NCI-H2107 (cell line): ENCODE measurements around the gene GIPR.
"Not testable (repeated sequence)": the region's sequence is repeated elsewhere in the genome, so short reads cannot be mapped to it uniquely, and the experiment has no call there.

Experiments used
- DNase-seq: peaks from one replicate; lab custom pipeline; 2025; lab: John Stamatoyannopoulos, UW

Gene GIPR

DNA sequence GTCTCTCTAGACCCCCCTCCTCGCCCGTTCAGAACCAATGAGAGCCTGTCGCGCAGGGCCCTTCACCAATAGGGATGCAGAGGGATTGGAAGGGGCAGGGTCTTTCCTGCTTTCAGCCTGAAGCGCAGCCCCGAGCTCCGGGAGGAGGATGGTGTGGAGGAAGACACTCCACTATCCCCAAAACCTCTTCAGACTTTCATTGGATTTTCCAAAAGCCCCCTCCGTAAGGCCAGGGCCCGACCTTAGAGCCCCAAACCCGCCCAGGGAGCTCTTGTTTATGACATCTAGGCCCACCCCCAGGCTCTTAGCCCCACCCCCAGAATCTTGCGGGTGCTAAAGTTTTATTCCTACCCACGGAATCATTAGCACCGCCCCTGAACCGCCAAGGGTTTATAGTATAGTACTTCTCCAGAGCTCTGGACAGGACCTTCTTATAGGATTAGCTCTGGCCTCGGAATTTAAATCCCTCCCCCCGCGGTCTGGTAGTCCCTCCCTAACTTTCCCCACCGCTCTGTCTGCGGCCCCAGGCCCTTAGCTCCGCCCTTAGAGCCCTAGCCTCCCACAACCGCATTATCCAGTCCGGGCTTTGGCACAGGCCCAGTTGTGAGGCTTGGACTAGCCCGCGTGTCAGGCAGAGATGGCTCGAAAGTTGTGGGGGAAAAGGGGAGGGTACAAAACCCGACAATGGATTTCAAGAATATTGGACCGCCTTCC lies 22.2 kb upstream of the GIPR start:
- DNase-seq: no peak

DNA sequence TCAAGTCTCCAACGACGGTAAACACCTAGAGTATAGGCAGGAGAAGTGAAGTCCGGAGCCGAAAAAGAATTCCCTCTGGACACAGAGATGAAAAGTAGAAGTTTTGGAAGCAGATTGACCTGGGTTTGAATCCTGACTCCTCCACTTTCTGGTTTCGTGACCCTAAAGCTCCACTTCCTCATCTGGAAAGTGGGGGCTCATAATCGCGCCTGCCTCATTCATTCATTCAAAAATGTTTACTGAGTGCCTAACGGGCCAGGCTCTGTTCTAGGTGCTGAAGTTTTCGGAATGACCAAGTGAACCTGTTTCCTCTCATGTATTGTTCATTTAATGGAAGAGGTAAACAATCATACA lies 21.7 kb upstream of the GIPR start:
- no peak for DNase-seq

DNA sequence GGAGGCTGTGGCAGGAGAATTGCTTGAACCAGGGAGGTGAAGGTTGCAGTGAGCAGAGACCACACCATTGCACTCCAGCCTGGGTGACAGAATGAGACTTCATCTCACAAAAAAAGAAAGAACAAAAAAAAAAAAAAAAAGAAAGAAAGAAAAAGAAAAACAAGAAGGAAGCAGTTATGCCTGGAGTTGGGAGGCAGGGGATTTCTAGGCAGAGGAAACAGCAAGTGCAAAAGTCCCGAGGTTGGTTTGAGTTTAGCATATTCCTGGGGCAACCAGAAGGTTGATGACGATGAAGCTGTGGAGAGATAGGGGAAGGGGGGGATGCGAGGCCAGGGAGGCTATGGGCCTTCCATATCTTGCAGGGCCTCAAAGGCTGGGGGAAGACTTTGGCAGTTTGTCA lies 17.3 kb upstream of the GIPR start:
- DNase-seq: no peak

DNA sequence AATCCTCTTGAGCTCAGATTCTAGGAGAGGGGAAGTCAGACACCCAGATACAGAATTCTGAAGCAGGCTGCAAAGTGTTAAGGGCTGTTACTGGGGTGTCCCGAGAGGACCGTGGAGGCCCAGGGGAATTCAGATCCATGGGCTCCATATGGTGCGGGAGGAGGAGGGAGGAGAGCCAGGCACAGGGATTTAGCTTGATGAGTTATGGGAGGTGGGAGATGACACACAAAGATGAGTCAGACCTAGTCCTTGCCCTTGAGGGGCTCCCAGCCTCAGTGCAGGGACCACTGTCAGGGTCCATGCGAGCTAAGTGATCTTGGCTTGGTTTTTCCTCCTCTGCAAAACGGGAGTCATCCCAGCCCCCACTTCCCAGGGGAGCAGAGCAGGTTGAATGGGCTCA lies 14.4 kb upstream of the GIPR start:
- no peak for DNase-seq

DNA sequence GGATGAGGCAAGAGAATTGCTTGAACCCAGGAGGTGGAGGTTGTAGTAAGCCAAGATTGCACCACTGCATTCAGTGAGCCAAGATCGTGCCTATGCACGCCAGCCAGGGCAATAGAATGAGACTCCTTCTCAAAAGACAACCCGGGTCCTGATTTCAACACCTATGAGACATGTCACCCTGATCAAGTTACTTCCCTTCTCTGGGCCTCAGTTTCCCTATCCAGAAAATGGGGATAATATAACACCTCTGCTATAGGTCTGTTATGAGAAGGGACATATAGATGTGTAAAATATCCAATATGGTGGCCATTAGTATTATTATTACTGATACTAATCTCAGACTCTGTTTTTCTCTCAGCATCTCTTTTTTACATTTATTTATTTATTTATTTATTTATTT lies 12.9 kb upstream of the GIPR start:
- no peak for DNase-seq

DNA sequence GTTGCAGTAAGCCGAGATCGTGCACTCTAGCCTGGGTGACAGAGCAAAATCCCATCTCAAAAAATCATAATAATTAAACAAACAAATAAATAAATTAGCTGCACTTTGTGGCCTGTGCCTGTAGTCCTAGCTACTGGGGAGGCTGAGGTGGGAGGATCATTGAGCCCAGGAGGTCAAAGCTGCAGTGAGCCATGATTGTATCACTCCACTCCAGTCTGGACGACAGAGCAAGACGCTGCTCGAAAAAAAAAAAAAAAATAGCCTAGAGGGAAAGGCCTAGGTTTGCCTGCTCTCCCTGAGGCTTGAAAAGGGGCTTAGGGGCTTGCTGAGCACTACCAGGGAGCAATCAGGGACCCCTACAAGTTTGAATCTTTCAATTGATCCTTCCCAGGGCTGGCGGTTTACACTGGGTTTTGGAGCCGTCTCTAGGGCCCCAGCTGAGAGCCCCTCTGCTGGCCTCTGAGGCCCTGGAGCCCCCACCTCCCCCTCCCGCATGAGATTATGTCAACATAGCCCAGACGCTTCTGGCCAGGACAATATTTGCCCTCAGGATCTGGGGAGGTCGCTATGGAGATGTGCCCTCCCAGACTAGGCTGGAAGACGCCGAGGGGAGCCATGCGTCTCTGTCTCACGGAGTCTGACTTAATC lies 10.4 kb upstream of the GIPR start:
- no peak for DNase-seq

DNA sequence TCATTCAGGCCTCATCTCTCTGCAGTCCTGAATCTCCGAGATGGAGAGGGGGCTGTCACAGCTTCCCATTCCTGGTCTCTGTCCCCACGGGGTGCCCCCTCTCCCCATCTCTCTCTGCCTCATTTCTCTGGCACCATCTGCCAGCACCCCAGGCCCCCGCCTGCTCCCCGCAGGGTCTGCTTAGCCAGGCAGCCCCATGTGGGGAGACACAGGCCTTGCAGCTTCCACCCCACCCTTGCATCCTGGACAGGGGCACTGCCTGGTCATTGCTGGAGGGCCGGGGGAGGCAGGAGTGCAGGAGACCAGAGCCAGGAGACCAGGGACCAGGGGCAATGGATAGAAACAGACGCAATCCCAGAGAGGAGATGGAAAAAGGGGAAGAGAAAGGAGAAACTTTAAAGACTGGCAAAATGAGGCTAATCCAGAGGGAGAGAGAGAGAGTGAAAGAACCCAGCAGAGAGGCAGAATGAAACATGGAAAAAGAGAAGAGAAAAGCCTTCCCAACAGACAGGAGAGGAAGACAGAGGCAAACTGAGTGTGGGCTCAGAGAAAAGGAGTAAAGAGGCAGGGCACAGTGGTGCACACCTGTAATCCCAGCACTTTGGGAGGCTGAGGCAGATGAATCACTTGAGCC lies 8.8 kb upstream of the GIPR start:
- DNase-seq: no peak

DNA sequence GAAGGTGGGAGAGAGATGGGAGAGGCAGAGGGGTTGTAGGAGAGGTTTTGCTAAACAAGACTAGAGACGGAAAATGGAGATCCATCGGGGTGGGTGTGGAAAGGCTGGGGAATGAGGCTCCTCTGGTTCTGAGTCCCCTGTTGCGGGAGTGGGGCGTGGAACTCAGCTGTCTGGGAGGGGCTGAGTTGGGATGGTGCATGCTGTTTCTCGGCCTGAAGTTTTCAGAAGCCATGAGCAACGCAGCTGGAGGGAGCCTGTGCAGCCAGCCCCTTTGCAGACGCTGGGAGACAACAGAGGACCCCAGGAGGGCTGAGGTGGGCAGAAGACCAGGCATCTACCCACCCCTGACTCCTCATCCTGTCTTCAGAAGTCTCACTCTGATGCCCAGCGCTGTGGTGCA lies 7.4 kb upstream of the GIPR start:
- DNase-seq: no peak

DNA sequence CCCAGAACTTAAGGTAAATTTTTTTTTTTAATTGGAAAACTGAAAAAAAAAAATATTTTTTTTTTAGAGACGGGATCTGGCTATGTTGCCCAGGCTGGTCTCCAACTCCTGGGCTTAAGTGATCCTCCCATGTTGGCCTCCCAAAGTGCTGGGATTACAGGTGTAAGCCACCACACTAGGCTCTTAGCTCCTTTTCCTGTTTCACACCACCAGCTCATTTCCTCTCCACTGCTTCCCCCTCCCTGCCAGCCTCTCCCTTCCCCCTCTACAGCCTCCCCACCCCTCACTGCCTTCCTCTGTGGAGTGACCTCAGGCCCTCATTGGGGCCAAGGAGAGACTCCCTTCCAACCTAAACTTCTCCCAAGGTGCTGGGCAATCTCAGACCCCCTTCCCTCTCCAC lies 4.2 kb upstream of the GIPR start:
- no peak for DNase-seq

DNA sequence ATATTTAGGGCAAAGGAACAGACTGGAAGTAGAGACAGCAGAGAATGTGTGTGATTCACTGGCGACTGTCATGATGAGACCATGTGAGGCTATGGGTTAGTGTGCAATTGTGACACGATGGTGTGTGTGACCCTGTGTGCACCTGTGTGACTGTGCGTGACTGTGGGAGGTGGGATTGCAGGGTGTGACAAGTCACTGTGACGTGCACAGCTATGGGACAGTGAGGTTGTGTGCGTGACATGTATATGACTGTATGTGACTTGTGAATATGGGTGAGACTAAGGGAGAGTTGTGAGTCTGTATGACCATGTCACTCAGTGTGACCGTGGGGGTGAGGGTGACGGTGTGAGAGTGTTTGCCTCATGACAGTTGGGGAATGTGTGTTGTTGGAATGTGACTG lies 3.4 kb upstream of the GIPR start:
- no peak for DNase-seq

DNA sequence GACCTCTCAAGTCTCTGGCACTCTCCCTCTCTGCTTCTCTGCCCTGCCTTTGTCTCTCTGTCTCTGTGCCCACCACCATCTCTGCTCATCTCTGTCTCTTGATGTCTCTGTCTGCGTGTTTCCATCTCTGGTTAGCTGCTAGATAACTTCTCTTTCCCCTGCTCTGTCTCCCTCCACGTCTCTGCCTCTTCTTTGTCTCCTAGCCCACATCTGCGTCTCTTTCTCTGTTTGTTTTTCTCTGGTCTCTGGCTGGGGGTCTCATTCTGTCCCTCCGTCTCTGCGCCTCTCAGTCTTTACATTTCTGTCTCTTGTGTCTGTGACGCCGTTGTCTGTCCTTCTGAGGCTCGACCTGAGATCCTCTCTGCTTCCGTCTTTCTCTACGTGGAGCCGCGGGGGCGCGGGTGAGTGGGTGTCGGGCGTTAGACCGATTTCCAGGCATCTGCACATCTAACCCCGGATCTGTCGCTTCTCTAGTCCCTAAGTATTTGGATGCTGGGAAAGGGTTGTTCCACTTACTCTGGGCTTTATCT lies 386 bp downstream of the GIPR start:
- DNase-seq: no peak

DNA sequence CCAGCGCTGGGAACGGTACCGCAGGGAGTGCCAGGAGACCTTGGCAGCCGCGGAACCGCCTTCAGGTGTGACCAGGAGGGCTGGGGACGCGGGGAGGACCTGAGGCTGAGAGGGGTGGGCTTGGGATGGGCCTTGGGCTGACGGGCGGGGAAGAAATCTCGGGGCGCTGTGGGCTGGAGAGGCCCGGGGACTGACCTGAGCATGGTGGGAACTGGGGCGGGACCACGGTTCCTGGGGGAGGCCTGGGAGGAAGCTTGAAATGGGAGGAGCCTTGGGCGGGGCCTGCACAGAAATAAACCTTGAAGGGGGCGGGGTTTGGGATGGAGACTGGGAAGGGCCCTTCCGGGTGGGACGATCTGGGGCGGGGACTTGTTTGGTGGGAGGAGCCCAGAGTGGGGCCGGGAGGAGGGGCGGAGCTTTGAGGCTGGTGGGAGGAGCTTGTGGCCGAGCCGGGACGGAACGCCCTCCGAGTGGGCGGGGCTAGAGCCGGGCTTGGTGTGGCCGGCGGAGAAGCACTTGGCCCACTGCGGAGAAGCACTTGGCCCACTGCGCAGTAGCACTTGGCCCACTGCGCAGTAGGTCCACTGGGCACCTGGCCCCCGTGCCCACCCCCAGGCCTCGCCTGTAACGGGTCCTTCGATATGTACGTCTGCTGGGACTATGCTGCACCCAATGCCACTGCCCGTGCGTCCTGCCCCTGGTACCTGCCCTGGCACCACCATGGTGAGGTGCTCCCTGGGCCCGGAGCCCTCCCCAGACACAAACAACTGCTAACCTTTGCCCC lies 2.8 kb downstream of the GIPR start:
- DNase-seq: no peak

DNA sequence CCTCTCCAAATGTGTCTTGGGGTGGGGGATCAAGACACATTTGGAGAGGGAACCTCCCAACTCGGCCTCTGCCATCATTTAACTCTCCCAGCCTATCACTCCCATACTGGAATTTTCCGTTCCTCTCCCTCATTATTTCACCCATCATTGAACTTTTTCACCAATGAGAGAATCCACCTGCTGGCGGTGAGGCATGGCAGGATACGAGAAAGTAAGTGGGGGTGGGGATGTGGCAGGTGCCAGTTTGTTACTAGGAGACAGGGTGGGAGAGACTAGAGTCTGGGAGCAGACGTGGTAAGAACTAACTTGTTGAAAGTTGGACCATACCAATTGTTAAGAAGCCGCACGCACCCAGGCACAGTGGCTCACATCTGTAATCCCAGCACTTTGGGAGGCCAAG lies 6.9 kb downstream of the GIPR start:
- DNase-seq: no peak

DNA sequence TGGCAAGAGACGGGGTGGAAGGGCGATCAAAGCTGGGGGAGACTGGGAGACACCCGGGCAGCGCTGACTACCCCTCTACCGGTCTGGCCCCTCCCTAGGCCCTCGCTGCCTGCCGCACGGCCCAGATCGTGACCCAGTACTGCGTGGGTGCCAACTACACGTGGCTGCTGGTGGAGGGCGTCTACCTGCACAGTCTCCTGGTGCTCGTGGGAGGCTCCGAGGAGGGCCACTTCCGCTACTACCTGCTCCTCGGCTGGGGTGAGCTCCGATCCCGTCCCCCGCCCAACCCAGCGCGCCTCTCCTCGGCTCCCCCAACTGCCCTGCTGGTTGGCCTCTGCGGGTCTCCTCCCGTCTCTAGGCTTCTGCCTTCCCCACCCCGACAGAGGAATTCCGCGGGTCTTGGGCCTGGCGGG lies 8.8 kb downstream of the GIPR start:
- no peak for DNase-seq

DNA sequence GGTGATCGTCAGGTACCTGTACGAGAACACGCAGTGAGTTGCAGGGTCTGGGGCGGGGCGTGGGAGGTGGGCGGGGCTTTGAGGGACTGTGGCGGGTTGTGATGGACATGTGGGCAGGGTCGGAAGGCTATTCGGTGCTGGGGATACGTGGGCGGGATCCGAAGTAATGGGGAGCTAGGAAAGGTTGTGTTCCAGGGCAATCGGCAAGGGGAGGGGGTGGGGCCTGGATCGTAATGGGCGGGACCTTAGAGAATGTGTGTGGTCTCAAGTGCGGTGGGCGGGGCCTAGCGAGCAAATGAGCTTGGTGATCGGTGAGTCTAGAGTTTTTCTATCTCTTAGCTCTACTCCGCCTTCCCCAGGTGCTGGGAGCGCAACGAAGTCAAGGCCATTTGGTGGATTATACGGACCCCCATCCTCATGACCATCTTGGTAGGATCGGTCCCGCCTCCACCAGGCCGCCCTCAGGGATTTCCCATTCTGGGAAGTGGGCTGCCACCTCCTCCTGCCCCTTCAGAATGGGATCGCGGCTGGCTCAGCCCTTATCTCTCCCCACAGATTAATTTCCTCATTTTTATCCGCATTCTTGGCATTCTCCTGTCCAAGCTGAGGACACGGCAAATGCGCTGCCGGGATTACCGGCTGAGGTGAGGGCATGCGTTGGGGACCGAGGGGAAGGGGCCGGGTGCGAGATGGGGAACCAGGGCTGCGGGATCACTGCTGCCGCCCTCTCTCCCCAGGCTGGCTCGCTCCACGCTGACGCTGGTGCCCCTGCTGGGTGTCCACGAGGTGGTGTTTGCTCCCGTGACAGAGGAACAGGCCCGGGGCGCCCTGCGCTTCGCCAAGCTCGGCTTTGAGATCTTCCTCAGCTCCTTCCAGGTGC lies 9.6 kb downstream of the GIPR start:
- DNase-seq: no peak

DNA sequence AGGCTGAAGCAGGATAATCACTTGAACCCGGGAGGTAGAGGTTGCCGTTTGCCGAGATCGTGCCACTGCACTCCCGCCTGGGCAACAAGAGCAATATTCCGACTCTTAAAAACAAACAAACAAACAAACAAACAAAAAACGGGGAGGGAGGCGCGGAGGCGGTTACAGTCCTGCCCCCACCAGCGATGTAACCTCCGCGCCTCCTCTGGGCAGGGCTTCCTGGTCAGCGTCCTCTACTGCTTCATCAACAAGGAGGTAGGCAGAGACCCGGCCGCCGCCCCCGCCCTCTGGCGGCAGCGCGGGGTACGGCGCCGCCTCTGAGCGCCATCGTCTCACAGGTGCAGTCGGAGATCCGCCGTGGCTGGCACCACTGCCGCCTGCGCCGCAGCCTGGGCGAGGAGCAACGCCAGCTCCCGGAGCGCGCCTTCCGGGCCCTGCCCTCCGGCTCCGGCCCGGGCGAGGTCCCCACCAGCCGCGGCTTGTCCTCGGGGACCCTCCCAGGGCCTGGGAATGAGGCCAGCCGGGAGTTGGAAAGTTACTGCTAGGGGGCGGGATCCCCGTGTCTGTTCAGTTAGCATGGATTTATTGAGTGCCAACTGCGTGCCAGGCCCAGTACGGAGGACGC lies 13.5 kb downstream of the GIPR start:
- peak; percentile 43 for DNase-seq

DNA sequence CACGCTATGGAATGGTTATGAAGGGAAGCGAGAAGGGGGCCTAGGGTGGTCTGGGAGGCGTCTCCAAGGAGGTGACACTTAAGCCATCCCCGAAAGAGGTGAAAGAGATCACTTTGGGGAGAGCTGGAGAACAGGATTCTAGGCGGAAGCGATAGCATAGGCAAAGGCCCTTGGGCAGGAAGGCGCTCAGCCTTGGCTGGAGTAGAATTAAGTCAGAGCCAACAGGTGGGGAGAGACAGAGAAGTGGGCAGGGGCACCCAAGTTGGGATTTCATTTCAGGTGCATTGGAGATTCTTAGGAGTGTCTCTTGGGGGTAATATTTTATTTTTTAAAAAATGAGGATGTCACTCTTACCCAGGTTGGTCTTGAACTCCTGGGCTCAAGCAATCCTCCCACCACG lies 14.1 kb downstream of the GIPR start:
- no peak for DNase-seq

DNA sequence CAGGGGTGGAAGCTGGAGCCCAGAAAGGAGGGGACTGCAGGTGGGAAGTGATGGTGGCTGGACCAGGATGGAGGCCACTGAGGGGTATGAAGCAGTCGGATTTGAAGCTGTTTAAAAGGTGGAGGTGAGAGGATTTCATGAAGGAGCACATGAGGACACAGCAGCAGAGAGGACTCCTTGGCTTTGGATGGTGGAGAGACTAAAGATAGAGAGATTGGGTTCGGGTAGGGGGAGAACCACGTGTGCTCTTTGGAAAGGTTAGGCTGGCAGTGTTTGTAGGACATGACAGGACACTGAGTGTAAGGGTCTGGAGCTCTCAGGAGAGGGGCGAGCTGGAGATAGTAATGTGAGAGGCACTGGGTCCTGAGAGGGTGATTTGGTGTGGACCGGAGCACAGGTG lies 14.9 kb downstream of the GIPR start:
- no peak for DNase-seq

DNA sequence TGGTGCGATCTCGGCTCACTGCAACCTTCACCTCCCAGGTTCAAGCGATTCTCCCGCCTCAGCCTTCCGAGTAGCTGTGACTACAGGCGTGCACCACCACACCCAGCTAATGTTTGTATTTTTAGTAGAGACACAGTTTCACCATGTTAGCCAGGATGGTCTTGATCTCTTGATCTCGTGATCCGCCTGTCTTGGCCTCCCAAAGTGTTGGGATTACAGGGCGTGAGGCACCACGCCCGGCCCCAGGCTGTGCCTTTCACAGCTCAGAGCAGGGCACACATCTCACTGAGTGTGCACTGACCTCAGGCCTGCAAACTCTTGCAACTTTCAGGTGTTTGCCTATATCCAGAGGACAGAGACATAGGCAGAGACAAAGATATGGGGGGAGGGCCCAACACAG lies 17.0 kb downstream of the GIPR start:
- DNase-seq: not testable (repeated sequence)

DNA sequence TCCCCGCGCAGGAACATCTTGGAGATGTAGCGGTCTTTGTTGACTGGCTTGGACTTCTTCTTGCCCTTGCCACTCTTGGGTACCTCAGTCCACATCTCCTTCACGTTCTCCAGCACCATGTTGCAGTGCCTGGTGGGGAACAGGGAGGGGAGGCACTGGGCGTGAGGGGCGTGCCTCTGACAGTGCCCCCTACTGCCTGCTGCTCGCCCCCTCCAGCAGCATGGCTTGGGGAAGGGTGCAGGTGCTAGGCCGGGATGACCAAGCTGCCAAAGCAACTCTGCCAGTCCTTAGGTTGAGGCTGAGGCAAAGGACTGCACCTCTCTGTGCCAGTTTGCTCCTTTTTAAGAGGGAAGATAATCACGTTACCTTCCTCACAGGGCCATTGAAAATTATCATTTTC lies 19.6 kb downstream of the GIPR start:
- no peak for DNase-seq

DNA sequence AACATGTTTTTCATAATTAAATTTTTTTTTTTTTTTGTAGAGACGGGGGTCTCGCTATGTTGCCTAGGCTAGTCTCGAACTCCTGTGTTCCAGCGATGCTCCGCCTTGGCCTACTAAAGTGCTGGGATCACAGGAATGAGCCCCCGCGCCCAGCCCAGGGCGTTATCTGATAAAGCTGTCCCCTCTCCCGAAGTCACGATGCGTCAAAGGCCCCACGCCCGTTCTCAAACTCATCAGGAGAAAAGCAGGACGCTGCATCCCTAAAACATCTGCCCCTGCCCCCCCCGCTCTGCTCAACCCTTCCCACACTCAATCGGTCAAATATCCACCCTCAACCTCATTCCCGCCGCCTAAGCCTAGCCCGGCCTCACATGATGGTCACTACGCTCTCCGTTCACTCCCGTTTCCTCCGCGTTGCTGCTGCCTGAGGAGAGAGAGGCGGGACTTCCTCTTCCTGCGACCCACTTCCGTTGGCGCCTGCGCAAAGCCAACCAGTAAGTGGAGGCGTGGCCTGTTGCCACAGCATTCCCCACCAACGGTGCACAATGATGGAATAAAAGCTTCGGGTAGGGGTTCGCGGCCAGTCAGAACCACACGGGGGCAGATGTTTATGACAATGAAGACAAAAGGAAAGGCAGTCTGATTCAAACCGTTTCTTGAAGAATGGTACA lies 23.6 kb downstream of the GIPR start, which contains the start of gene SNRPD2:
SNRPD2 (minus strand) TSS at position 438 of the 671 bp plus-strand sequence; CDS start at position 373, 65 bp downstream.
- DNase-seq: peak; percentile 88
